ENCODE results near the gene MVP.

MVP gene

GRCh38 chr16:29844575-29845331, 24.5 kb downstream of the MVP start:
- TF ChIP-seq, protein P1, sequence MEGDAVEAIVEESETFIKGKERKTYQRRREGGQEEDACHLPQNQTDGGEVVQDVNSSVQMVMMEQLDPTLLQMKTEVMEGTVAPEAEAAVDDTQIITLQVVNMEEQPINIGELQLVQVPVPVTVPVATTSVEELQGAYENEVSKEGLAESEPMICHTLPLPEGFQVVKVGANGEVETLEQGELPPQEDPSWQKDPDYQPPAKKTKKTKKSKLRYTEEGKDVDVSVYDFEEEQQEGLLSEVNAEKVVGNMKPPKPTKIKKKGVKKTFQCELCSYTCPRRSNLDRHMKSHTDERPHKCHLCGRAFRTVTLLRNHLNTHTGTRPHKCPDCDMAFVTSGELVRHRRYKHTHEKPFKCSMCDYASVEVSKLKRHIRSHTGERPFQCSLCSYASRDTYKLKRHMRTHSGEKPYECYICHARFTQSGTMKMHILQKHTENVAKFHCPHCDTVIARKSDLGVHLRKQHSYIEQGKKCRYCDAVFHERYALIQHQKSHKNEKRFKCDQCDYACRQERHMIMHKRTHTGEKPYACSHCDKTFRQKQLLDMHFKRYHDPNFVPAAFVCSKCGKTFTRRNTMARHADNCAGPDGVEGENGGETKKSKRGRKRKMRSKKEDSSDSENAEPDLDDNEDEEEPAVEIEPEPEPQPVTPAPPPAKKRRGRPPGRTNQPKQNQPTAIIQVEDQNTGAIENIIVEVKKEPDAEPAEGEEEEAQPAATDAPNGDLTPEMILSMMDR (IDR thresholded peaks at IDR 0.05; ENCODE audit: low read depth, low read length): no peak
- H3K4me3 ChIP-seq (replicated peaks in 1 of 2; ENCODE audit: low read depth in 2 of 2, low read length in 2 of 2): no peak overlapping the region
- peak in 1 of 2 donors; percentile 78 for DNase-seq (ENCODE audit: low read depth in 2 of 2)

- DNase-seq (ENCODE audit: low read depth in 2 of 2): no peak
- TF ChIP-seq, protein P1 (IDR thresholded peaks at IDR 0.05; ENCODE audit: low read depth, low read length): no peak
- no peak overlapping the region for H3K4me3 ChIP-seq (replicated peaks in 1 of 2; ENCODE audit: low read depth in 2 of 2, low read length in 2 of 2)
These were observed 25.4 kb downstream of the MVP start for GRCh38 chr16:29845656-29846055.

- DNase-seq (ENCODE audit: low read depth in 2 of 2): peak; percentile 71 to 73
- TF ChIP-seq, protein P1 (IDR thresholded peaks at IDR 0.05; ENCODE audit: low read depth, low read length): peak; percentile 90
- no peak overlapping the region for H3K4me3 ChIP-seq (replicated peaks in 1 of 2; ENCODE audit: low read depth in 2 of 2, low read length in 2 of 2)
These were observed 28.4 kb downstream of the MVP start for GRCh38 chr16:29848420-29849297.

DNA sequence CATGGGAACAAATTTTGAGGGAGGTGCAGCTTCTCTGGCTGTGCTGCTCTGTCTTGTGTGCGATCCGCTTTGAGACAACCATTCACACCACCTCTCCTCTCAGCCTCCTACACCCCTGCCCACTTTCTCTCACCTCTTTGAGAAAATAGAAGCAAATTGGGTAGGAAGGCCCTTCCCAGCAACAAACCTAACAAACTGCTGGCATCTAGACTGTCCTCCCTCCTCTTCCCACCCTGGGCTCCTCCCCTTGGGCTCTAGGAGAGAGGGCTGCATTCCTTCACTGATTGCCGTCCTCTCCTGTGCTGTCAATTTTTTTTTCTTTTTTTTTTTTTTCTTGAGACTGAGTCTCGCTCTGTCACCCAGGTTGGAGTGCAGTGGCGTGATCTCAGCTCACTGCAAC, 29.2 kb downstream of the MVP start:
- no peak for DNase-seq (ENCODE audit: low read depth in 2 of 2)
- no peak overlapping the region for H3K4me3 ChIP-seq (replicated peaks in 1 of 2; ENCODE audit: low read depth in 2 of 2, low read length in 2 of 2)
- TF ChIP-seq, protein P1 (IDR thresholded peaks at IDR 0.05; ENCODE audit: low read depth, low read length): no peak

- TF ChIP-seq, protein P1 (IDR thresholded peaks at IDR 0.05; ENCODE audit: low read depth, low read length): no peak
- DNase-seq (ENCODE audit: low read depth in 2 of 2): no peak
- H3K4me3 ChIP-seq (replicated peaks in 1 of 2; ENCODE audit: low read depth in 2 of 2, low read length in 2 of 2): no peak overlapping the region
These were observed 30.7 kb downstream of the MVP start for GRCh38 chr16:29850998-29851397.

GRCh38 chr16:29852654-29853053, 32.4 kb downstream of the MVP start:
- H3K4me3 ChIP-seq (replicated peaks in 1 of 2; ENCODE audit: low read depth in 2 of 2, low read length in 2 of 2): no peak overlapping the region
- peak; percentile 79 to 90 for DNase-seq (ENCODE audit: low read depth in 2 of 2)
- TF ChIP-seq, protein P1 (IDR thresholded peaks at IDR 0.05; ENCODE audit: low read depth, low read length): no peak
